Heart left ventricle (tissue), 13 donors: ENCODE measurements around the gene EIPR1.

Experiments used
- CTCF ChIP-seq, 12 donors: fragments of 200-600 bp; sonication (generic) in 4 of 12; IDR thresholded peaks; one replicate each; pipeline versions ENCODE4 v1.5.0 to v1.8.0; 2018 to 2022; ENCODE audit warnings: antibody characterized with exemption in 12 of 12, mild to moderate bottlenecking in 5 of 12
- POLR2A ChIP-seq, 2 donors: fragments of 450-650 bp; IDR thresholded peaks; one replicate each; pipeline ENCODE4 v1.6.1; 2017; ENCODE audit warnings: antibody characterized with exemption in 2 of 2, mild to moderate bottlenecking in 2 of 2, moderate library complexity in 2 of 2
- donor health status: ischemic (EF 13 %, LVEDD 7.1; RV severe dilation, severe dysfunction).
- donor health status: DM: no; HTN: yes; CAD: no.
- donor health status: DM: no; HTN: no; CAD: no.
- donor health status: ischemic (EF 25% LVEDD 6.9; RV normal size, moderate dysfunction).
- donor health status: ischemic (EF 25% LVEDD 5.7; RV mildly dilated, moderate dysfunction).
- donor health status: ischemic (EF 35%, LVEDD 5.7; RV mildly dilated, moderate dysfunction).
- donor health status: nonischemic (EF 11% LVEDD 7.7; RV severe dilation, severe dysfunction).
- donor health status: DM: yes; HTN: yes; CAD: no.
- donor health status: PGD.
- donor health status: ischemic (EF 29% LVEDD 5.4; RV normal size, mild dysfunction).
- donor health status: nonischemic (EF 23%, LVEDD 6.1; RV moderate dilation, normal function).

GRCh38 chr2:3299130-3299529, 78.5 kb downstream of the EIPR1 start:
- TF ChIP-seq CTCF (IDR thresholded peaks at IDR 0.05) = no peak
- TF ChIP-seq POLR2A (IDR thresholded peaks at IDR 0.05) = no peak
